K562 (cell line): ENCODE data around the gene CPSF4.

Experiments used
- ADNP ChIP-seq: fragments of 200-800 bp; sonication (Bioruptor generic); IDR thresholded peaks from 2 replicates; pipeline ENCODE4 v1.6.1; 2016; ENCODE audit warnings: missing genetic modification characterization, missing compliant biosample characterization
- ATF6 ChIP-seq: sonication (generic); formaldehyde crosslinking; IDR thresholded peaks from 2 replicates; pipeline ENCODE4 v1.4.0; 2020; ENCODE audit warnings: mild to moderate bottlenecking, missing genetic modification reagents
- CEBPB ChIP-seq: fragments of 450-650 bp; IDR thresholded peaks from 2 replicates; pipeline ENCODE4 v1.6.1; 2016; ENCODE audit warnings: missing genetic modification characterization, missing compliant biosample characterization
- CHAMP1 ChIP-seq: fragments of 450-650 bp; IDR thresholded peaks from 2 replicates; pipeline ENCODE4 v1.6.1; 2016; ENCODE audit warnings: mild to moderate bottlenecking
- CTCF ChIP-seq, 3 experiments: IDR thresholded peaks in 2 of 3; conservative IDR thresholded peaks in 1 of 3; 2 replicates each; pipeline ENCODE4 v1.5.1; 2011 to 2012; ENCODE audit warnings: low read length in 3 of 3, mild to moderate bottlenecking in 3 of 3, control low read depth in 2 of 3, improper control_type of control experiment in 1 of 3, inconsistent platforms in 1 of 3, low read depth in 1 of 3, mixed read lengths in 1 of 3, moderate library complexity in 1 of 3; ENCODE audit not compliant: insufficient read depth in 2 of 3
- ELK1 ChIP-seq: sonication (generic); formaldehyde crosslinking; IDR thresholded peaks from 2 replicates; pipeline ENCODE4 v1.8.1; 2022; ENCODE audit warnings: missing genetic modification reagents
- RNF219 ChIP-seq: fragments of 250-450 bp; sonication (Bioruptor Pico); IDR thresholded peaks from 2 replicates; pipeline ENCODE4 v1.5.0; 2022; ENCODE audit warnings: mild to moderate bottlenecking
- TRIM24 ChIP-seq, 2 experiments: fragments of 450-650 bp; IDR thresholded peaks; 2 replicates each; pipeline ENCODE4 v1.6.1; 2016

GRCh38 chr7:99420213-99420612, 18.5 kb upstream of the CPSF4 start:
- TF ChIP-seq TRIM24 (IDR thresholded peaks at IDR 0.05) (no peak), CTCF (IDR thresholded peaks at IDR 0.05 in 2 of 3, conservative IDR thresholded peaks at IDR 0.05 in 1 of 3; ENCODE audit: insufficient read depth in 2 of 3, low read depth in 1 of 3, low read length in 3 of 3) (no peak), CEBPB (tag) (no peak), RNF219 (CRISPR knock-in tag) (no peak), ADNP (tag) (no peak), CHAMP1 (no peak), ELK1 (CRISPR knock-in tag) (no peak), ATF6 (CRISPR knock-in tag) (no peak)
